A549 treated with AZD2906 at 1 μM for 4 hours (cell line): ENCODE data around the gene DBX1. TPM values are rescaled to one million over a fixed set of nuclear protein-coding genes. Genes with fewer than 3 reads are reported as not detected.

ENCODE experiments used
- total RNA-seq: library from RNA; stranded (reverse); fragments of 200-300 nt; extraction: Qiagen RNA extraction; gene quantifications from 5 replicates; pipeline ENCODE4 v1.2.3, GENCODE V29; 2022

Gene DBX1, protein sequence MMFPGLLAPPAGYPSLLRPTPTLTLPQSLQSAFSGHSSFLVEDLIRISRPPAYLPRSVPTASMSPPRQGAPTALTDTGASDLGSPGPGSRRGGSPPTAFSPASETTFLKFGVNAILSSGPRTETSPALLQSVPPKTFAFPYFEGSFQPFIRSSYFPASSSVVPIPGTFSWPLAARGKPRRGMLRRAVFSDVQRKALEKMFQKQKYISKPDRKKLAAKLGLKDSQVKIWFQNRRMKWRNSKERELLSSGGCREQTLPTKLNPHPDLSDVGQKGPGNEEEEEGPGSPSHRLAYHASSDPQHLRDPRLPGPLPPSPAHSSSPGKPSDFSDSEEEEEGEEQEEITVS
- total RNA-seq: not detected in 5 replicates

DNA sequence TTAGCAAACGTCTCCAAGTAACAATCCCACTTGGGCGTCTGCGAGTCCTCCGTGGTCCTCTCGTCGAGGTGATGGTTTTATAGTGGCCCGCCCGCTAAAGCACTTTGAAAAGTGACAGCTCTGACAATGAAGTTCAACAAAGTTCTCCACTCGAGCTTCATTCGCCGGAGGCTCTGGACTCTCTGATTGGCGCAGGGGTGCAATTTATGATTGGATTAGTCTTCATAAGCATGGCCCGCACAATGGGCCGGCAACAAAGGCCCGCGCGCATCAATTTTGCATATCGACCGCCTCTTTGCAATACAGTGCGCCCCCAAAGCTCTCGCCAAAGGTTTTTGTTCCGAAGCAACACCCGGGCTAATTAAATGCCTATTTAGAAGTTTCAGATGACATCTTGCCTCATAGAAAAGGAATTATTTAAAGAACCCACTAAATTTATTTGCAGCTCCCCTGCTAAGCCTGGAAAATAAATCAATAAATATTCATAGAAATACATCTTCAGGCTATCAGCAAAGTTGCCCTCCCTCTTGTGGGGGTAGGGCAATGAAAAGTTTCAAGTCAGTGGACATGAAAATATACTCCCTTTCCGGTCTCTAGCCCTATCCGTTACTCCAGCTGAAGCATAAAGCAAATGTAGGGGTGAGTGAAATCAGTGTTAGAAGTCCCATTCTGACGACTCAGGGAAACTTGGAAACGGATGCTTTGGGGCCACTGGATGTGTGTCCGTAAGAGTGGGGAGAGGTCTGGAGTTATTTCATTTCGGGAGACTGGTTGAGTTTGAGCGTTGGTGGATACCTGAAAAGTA is at the start of gene DBX1:
DBX1 (minus strand) TSS at position 51 of the 805 bp plus-strand sequence. CDS start 151 bp downstream, outside the sequence.

Other genes starting within 250 kb of the DBX1 start
- gene HTATIP2, start 203.2 kb upstream of the DBX1 start, total RNA-seq: 184 to 203 TPM (median 186 TPM) in 5 replicates
- gene PRMT3, start 227.2 kb upstream of the DBX1 start, total RNA-seq: 26.1 to 38.3 TPM (median 29.6 TPM) in 5 replicates